HUES48 (cell line): ENCODE data around the gene ASTN2.

ENCODE experiments used
- H3K27ac ChIP-seq: one replicate; pipeline ENCODE4 v1.7.0; 2013; ENCODE audit warnings: low read depth, low read length, inconsistent platforms
- H3K27me3 ChIP-seq: 2 replicates; pipeline ENCODE4 v1.6.1; 2013; ENCODE audit warnings: mild to moderate bottlenecking, low read length; ENCODE audit not compliant: control insufficient read depth, insufficient read depth
- H3K36me3 ChIP-seq: 2 replicates; pipeline ENCODE4 v1.6.1; 2013; ENCODE audit warnings: low read length; ENCODE audit not compliant: control insufficient read depth, insufficient read depth
- H3K4me1 ChIP-seq: 2 replicates; pipeline ENCODE4 v1.6.1; 2013; ENCODE audit warnings: mild to moderate bottlenecking, low read length; ENCODE audit not compliant: control insufficient read depth, insufficient read depth
- H3K4me3 ChIP-seq: 2 replicates; pipeline ENCODE4 v1.5.1; 2013; ENCODE audit warnings: mild to moderate bottlenecking, low read depth, low read length
- H3K9ac ChIP-seq: 2 replicates; pipeline ENCODE4 v1.6.1; 2013; ENCODE audit warnings: mild to moderate bottlenecking, low read depth, low read length, moderate library complexity
- H3K9me3 ChIP-seq: 2 replicates; pipeline ENCODE4 v1.6.1; 2013; ENCODE audit warnings: low read length; ENCODE audit not compliant: control insufficient read depth, insufficient read depth

The ASTN2 gene

DNA sequence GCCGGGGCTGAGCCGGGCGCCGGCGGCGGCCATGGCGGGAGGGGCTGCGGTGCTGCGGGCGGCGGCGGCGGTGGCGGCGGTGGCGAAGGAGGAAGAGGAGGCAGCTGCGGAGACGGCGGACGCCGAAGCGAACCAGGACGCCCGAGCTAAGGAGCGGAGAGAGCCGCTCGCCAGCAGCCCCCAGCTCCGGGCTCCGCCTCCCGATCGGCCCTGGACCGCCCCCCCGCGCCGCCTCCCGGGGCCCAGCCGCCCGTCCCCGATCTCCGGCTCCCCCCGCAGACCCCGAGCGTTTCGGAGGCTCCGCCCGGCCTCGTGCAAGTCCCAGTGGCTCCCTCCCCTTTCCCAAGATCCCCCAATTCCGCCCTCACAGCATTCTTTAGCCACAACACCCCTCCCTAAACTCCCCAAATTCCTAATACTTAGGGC lies at the start of gene ASTN2:
Gene ASTN2, minus strand, starts transcription at position 152 of the 426 bp plus-strand sequence. Its CDS starts 119 bp downstream, at position 33.
- peak within 1 kb of the TSS; percentile 61 for H3K4me3 ChIP-seq
- H3K27me3 ChIP-seq, result peaks cover 74% of the 10 kb centered on the region
- no peak within 1 kb of the TSS for H3K27ac ChIP-seq

DNA sequence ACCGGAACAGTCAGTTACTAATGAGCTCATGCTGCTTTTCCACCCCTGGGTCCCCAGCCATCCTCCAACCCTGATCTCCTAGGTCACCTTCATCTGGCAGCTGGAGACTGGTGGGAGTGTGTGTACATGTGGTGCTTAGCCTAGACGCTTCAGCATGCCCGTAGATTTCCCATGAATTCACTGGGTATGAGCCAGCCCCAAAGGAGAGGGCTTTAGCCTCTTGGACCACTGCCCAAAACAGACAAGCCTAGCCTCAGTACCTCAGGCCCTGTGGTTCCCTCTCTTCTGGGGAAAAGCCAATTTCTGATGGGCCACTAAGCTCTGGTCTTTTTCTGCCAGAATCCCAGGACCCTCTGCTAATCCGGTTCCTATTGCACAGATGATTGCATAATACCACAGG lies 48.0 kb upstream of the ASTN2 start:
- Histone ChIP-seq H3K27ac (no peak overlapping the region), H3K4me1 (no peaks in the 10 kb centered on the region), H3K9ac (no peak overlapping the region), H3K4me3 (no peak overlapping the region), H3K27me3 (no peaks in the 10 kb centered on the region), H3K9me3 (no peaks in the 10 kb centered on the region), H3K36me3 (no peaks in the 10 kb centered on the region)

More for the DNA sequence above, at the start of gene ASTN2:
- Histone ChIP-seq H3K9ac (no peak within 1 kb of the TSS), H3K36me3 (no peaks in the 10 kb centered on the region), H3K4me1 (peaks cover 8% of the 10 kb centered on the region), H3K9me3 (no peaks in the 10 kb centered on the region)

DNA sequence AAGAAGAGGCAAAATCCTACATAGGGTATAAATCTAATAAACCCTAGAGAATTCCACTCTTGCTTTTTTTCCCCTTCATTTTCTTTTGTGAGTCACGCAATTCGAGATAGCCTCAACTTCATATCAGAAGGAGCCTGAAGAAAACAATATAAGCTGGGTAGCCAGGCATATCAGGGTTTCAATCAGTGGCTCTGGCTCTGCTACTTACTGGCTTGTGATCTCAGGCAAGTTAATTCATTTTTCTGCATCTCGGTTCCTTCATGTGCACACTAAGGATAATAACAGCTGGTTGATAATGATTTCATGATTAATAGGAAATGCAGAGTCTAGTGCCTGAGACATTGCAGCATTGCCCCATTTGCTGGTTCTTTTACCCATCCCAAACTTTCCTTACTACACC lies 46.5 kb upstream of the ASTN2 start:
- no peak overlapping the region for H3K4me3 ChIP-seq
- H3K27me3 ChIP-seq, result no peaks in the 10 kb centered on the region
- no peaks in the 10 kb centered on the region for H3K36me3 ChIP-seq
- H3K9ac ChIP-seq, result no peak overlapping the region
- no peak overlapping the region for H3K27ac ChIP-seq
- H3K9me3 ChIP-seq, result no peaks in the 10 kb centered on the region
- H3K4me1 ChIP-seq, result no peaks in the 10 kb centered on the region

DNA sequence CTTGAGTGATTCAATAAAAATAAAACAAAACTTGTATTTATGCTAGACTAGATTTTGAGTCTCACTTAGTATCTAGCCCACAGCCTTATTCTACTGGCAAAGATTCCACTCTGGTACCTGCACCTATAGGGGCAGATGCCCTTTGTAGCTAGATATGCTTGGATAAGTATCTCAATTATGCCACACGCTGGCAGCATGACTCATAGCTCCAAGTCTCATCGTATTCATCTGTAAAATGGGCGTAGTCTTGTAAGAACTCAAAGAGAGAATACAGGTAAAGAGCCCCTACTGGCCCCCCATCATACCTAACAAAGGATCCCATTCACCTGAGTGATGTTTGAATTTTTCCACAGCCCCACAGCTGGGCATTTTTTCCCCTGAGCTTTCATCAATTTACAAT lies 45.9 kb upstream of the ASTN2 start:
- Histone ChIP-seq H3K4me3 (no peak overlapping the region), H3K9me3 (no peaks in the 10 kb centered on the region), H3K27ac (no peak overlapping the region), H3K36me3 (no peaks in the 10 kb centered on the region), H3K9ac (no peak overlapping the region), H3K4me1 (no peaks in the 10 kb centered on the region), H3K27me3 (no peaks in the 10 kb centered on the region)

- H3K4me1 ChIP-seq, result no peaks in the 10 kb centered on the region
- no peaks in the 10 kb centered on the region for H3K36me3 ChIP-seq
- H3K9me3 ChIP-seq, result no peaks in the 10 kb centered on the region
- no peak overlapping the region for H3K4me3 ChIP-seq
- H3K27ac ChIP-seq, result no peak overlapping the region
- H3K27me3 ChIP-seq, result no peaks in the 10 kb centered on the region
- no peak overlapping the region for H3K9ac ChIP-seq
Observed at GRCh38 chr9:117459913-117460312, 45.1 kb upstream of the ASTN2 start.

DNA sequence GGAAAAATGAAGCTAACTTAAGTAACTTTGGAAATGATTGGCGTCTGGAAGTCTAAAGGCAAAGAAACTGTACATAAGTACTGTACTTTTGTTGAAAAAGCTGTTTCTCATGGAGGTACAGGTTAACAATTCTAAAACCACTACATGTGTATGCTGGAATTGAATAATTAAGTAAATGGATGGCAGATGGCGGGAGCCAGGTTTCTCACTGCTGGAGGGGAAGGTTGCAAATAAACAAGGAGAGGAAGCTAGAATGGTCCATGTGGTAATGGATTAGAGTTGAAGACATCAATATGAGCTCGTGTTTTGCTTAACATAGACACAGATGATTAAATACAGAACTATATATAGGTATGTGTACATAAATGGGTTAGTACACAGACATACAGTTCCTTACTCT lies 43.2 kb upstream of the ASTN2 start:
- no peak overlapping the region for H3K9ac ChIP-seq
- H3K36me3 ChIP-seq, result no peaks in the 10 kb centered on the region
- no peaks in the 10 kb centered on the region for H3K9me3 ChIP-seq
- no peaks in the 10 kb centered on the region for H3K27me3 ChIP-seq
- H3K4me3 ChIP-seq, result no peak overlapping the region
- no peak overlapping the region for H3K27ac ChIP-seq
- H3K4me1 ChIP-seq, result no peaks in the 10 kb centered on the region

DNA sequence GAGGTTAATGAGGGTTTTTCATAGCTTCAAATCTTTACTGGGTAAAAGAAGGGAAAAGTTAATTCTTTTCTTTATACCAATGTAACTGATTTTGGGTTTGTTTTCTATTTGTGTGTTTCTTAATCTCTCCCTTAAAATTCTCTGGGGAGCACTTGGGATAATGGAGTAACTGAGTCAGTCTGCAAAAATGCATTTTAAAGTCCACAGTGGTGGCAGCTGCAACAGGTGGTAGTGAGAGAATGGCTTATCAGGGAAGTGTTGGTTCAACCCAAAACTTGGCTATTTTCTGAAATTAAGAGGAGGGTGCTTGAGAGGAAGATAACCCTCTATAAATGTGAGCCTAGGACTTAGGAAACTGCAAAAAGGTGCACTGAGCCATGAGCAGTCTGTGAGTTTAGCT lies 39.9 kb upstream of the ASTN2 start:
- no peaks in the 10 kb centered on the region for H3K27me3 ChIP-seq
- H3K36me3 ChIP-seq, result no peaks in the 10 kb centered on the region

GRCh38 chr9:117453737-117454136 lies 38.9 kb upstream of the ASTN2 start:
- H3K27ac ChIP-seq, result no peak overlapping the region
- H3K4me3 ChIP-seq, result no peak overlapping the region
- H3K4me1 ChIP-seq, result no peaks in the 10 kb centered on the region
- no peaks in the 10 kb centered on the region for H3K36me3 ChIP-seq
- no peaks in the 10 kb centered on the region for H3K27me3 ChIP-seq
- H3K9me3 ChIP-seq, result no peaks in the 10 kb centered on the region
- H3K9ac ChIP-seq, result no peak overlapping the region

More for the DNA sequence above, 39.9 kb upstream of the ASTN2 start:
- Histone ChIP-seq H3K4me3 (no peak overlapping the region), H3K9me3 (no peaks in the 10 kb centered on the region), H3K9ac (no peak overlapping the region), H3K4me1 (no peaks in the 10 kb centered on the region), H3K27ac (no peak overlapping the region)

DNA sequence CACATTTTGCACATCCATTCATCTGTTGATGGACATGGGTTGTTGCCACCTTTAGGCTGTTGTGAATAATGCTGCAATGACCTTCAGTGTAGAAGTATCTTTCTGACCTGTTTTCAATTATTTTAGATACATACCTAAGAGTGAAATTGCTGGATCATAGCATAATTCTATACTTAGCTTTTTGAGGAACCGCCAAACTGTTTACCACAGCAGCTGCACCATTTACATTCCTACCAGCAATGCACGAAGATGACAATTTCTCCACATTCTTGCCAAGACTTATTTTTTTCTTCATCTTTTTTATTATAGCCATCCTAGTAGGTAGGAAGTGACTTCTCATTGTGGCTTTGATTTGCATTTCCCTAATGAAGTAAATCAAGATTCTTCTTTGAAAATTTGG lies 36.5 kb upstream of the ASTN2 start:
- Histone ChIP-seq H3K4me1 (no peaks in the 10 kb centered on the region), H3K36me3 (no peaks in the 10 kb centered on the region), H3K9ac (no peak overlapping the region), H3K4me3 (no peak overlapping the region), H3K27ac (no peak overlapping the region), H3K27me3 (no peaks in the 10 kb centered on the region), H3K9me3 (no peaks in the 10 kb centered on the region)

DNA sequence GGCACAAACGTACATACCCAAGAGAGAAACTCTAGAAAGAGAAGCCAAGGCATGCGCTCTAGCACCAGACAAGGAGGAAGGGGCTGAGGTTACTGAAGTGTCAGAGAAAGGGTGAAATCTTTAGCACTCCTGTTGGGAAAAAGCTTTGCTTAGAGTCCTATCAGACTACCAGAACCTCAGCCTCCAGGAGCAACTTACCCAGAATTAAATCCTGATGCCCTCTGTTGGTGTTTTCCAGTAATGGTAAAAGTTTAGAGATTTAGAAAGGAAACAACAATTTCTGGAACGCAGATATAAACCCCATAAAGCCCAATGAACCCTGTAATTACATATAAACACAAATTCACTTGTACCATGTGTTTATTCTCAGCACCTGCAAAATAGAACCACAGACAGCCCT lies 33.2 kb upstream of the ASTN2 start:
- Histone ChIP-seq H3K27me3 (no peaks in the 10 kb centered on the region), H3K9me3 (no peaks in the 10 kb centered on the region), H3K9ac (no peak overlapping the region), H3K36me3 (no peaks in the 10 kb centered on the region), H3K27ac (no peak overlapping the region), H3K4me1 (no peaks in the 10 kb centered on the region), H3K4me3 (no peak overlapping the region)

- Histone ChIP-seq H3K4me1 (no peaks in the 10 kb centered on the region), H3K27ac (no peak overlapping the region), H3K9me3 (no peaks in the 10 kb centered on the region), H3K36me3 (no peaks in the 10 kb centered on the region), H3K27me3 (no peaks in the 10 kb centered on the region), H3K4me3 (no peak overlapping the region), H3K9ac (no peak overlapping the region)
Observed at GRCh38 chr9:117445631-117446030, 30.8 kb upstream of the ASTN2 start.

DNA sequence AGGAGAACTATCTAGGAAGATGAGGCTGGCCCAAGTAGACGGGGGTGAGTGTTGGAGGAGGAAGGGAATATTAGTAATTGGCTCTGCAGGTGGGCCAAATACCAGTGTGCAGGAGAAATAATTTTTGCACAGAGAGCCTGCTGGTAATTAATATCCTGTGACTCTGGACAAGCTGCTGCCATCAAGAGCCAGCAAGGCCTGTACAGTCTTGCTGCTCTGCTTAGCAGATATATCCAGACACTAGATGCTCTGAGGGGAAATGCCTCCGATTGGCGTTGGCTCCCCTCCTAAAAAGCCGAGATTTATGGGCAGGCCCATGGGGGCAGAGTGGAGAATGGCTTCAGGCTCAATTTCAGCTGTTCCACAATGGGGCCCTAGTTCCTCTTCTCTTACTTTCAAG lies 29.6 kb upstream of the ASTN2 start:
- no peaks in the 10 kb centered on the region for H3K36me3 ChIP-seq
- H3K4me1 ChIP-seq, result no peaks in the 10 kb centered on the region
- no peak overlapping the region for H3K9ac ChIP-seq
- H3K27ac ChIP-seq, result no peak overlapping the region
- H3K27me3 ChIP-seq, result no peaks in the 10 kb centered on the region
- H3K9me3 ChIP-seq, result no peaks in the 10 kb centered on the region
- no peak overlapping the region for H3K4me3 ChIP-seq
